Bone marrow (tissue), 2 donors: ENCODE data around the gene PSMD2.
"Not testable (repeated sequence)": the region's sequence is repeated elsewhere in the genome, so short reads cannot be mapped to it uniquely, and the experiment has no call there.

ENCODE experiments used
- DNase-seq, 2 donors: peaks; one replicate each; lab custom pipeline; 2025; lab: John Stamatoyannopoulos, UW

Gene PSMD2

GRCh38 chr3:184339451-184340135 is 40.6 kb downstream of the PSMD2 start:
- DNase-seq, result not testable (repeated sequence)

- DNase-seq, result no peak
Measured at GRCh38 chr3:184341925-184342324, 42.9 kb downstream of the PSMD2 start.

GRCh38 chr3:184343200-184343876 is 44.3 kb downstream of the PSMD2 start:
- no peak for DNase-seq

GRCh38 chr3:184344579-184345316 is 45.7 kb downstream of the PSMD2 start:
- no peak for DNase-seq

- peak in 1 of 2 donors; percentile 18 for DNase-seq
Measured at GRCh38 chr3:184345317-184346144, 46.5 kb downstream of the PSMD2 start.

GRCh38 chr3:184346480-184347190 is 47.6 kb downstream of the PSMD2 start:
- DNase-seq, result no peak

- DNase-seq, result peak in 1 of 2 donors; percentile 22
Measured at GRCh38 chr3:184347321-184348056, 48.4 kb downstream of the PSMD2 start.

- no peak for DNase-seq
Measured at GRCh38 chr3:184348057-184348382, 49.0 kb downstream of the PSMD2 start.

GRCh38 chr3:184349563-184350470 is 50.8 kb downstream of the PSMD2 start:
- DNase-seq, result no peak

GRCh38 chr3:184350618-184351017 is 51.6 kb downstream of the PSMD2 start:
- no peak for DNase-seq

- DNase-seq, result no peak
Measured at GRCh38 chr3:184351511-184352148, 52.6 kb downstream of the PSMD2 start.

GRCh38 chr3:184352149-184352785 is 53.2 kb downstream of the PSMD2 start:
- DNase-seq, result no peak

- DNase-seq, result no peak
Measured at GRCh38 chr3:184352897-184353545, 54.0 kb downstream of the PSMD2 start.

- DNase-seq, result no peak
Measured at GRCh38 chr3:184353546-184353941, 54.5 kb downstream of the PSMD2 start.

- no peak for DNase-seq
Measured at GRCh38 chr3:184354121-184354728, 55.2 kb downstream of the PSMD2 start.

- DNase-seq, result no peak
Measured at GRCh38 chr3:184354754-184355153, 55.7 kb downstream of the PSMD2 start.

- no peak for DNase-seq
Measured at GRCh38 chr3:184355261-184356040, 56.4 kb downstream of the PSMD2 start.
